ENCODE results near the gene ZDHHC11B.

ZDHHC11B gene

DNA sequence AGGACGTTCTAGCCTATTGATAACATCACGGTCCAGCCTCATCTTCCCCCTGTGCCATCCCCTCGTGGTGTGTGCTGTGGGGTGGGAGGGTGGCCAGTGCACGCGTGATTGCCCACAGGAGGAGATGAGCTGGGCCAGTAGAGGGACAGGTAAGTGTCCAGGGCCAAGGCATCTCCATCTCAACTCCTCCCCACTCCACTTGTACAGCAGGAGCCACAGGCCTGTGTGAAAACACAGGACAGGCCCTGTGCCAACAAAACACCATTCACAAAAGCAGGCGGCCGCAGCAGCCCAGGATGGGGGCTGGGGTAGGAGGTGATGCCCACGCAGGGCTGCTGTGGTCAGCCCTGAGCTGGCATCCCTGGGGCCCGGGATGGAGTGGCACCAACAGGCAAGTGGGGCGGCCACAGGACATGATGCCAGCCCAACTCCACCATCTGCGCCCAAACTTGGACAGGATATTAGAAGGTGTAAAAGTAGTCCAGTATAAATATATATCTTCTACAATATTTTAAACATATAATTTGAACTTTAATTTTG lies 124.0 kb downstream of the ZDHHC11B start:
- no peak for DNase-seq (ENCODE audit: low spot score)

Data from hematopoietic multipotent progenitor cell treated with erythropoietin and hydrocortisone succinate and interleukin-3 and kit ligand, for 15 days (in vitro differentiated cells).